Suprapubic skin (tissue), 3 donors: ENCODE data around the gene COG7.

Source experiments
- POLR2AphosphoS5 ChIP-seq, 3 donors: sonication (generic); formaldehyde crosslinking; IDR thresholded peaks; one replicate each; pipeline ENCODE4 v1.6.1; 2017; ENCODE audit warnings: antibody characterized with exemption in 3 of 3
- TF ChIP-seq, protein P1 (sequence below), 2 donors: fragments of 200-600 bp in 1 of 2; fragments of 450-650 bp in 1 of 2; sonication (generic) in 1 of 2; IDR thresholded peaks; one replicate each; pipeline ENCODE4 v1.5.1; 2016 to 2019; ENCODE audit warnings: antibody characterized with exemption in 2 of 2, mild to moderate bottlenecking in 1 of 2, moderate library complexity in 1 of 2

DNA sequence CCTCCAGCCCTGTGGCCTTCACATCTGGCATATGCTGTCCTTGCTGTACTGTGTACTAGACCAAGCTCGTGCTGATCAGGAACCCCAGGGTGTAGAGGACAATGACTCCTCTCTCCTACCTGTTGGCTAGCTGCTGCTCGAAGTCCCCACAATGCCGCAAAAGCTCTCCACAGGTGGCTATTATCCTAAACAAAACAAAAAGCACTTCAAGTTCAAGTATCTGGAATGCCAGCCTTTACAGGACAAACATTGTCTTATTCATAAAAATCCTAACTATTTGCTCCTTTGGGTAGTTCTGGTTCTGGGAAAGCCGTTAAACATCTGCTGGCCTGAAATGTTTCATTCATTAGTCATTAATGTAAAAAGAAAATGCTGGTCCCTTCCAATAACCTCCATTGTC, 42.8 kb downstream of the COG7 start:
- TF ChIP-seq, protein P1, sequence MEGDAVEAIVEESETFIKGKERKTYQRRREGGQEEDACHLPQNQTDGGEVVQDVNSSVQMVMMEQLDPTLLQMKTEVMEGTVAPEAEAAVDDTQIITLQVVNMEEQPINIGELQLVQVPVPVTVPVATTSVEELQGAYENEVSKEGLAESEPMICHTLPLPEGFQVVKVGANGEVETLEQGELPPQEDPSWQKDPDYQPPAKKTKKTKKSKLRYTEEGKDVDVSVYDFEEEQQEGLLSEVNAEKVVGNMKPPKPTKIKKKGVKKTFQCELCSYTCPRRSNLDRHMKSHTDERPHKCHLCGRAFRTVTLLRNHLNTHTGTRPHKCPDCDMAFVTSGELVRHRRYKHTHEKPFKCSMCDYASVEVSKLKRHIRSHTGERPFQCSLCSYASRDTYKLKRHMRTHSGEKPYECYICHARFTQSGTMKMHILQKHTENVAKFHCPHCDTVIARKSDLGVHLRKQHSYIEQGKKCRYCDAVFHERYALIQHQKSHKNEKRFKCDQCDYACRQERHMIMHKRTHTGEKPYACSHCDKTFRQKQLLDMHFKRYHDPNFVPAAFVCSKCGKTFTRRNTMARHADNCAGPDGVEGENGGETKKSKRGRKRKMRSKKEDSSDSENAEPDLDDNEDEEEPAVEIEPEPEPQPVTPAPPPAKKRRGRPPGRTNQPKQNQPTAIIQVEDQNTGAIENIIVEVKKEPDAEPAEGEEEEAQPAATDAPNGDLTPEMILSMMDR (IDR thresholded peaks at IDR 0.05): no peak
- TF ChIP-seq POLR2AphosphoS5 (IDR thresholded peaks at IDR 0.05): no peak
